Chondrocyte (in vitro differentiated cells): Measurements from ENCODE around the gene CHCHD1. TPM values are rescaled to one million over a fixed set of nuclear protein-coding genes. Genes with fewer than 3 reads are reported as not detected.

Experiments
- DNase-seq: peaks from one replicate; pipeline ENCODE4 v3.0.0; 2021; ENCODE audit warnings: mixed read lengths, low spot score
- H3K27ac Mint-ChIP-seq: one replicate; pipeline ENCODE4 v1.8.0; 2021; ENCODE audit warnings: mild to moderate bottlenecking, moderate library complexity, mixed read lengths; ENCODE audit not compliant: unreplicated experiment
- H3K27me3 Mint-ChIP-seq: 2 replicates; pipeline ENCODE4 v1.8.0; 2021; ENCODE audit warnings: low read depth, mixed read lengths
- H3K36me3 Mint-ChIP-seq: 2 replicates; pipeline ENCODE4 v1.8.0; 2021; ENCODE audit warnings: low read depth, mixed read lengths
- H3K4me1 Mint-ChIP-seq: 2 replicates; pipeline ENCODE4 v1.8.0; 2021; ENCODE audit warnings: low read depth, mild to moderate bottlenecking, mixed read lengths
- H3K4me3 Mint-ChIP-seq: one replicate; pipeline ENCODE4 v1.8.0; 2021; ENCODE audit warnings: mild to moderate bottlenecking, moderate library complexity, mixed read lengths; ENCODE audit not compliant: unreplicated experiment
- H3K9me3 Mint-ChIP-seq: 2 replicates; pipeline ENCODE4 v1.8.0; 2021; ENCODE audit warnings: low read depth, mixed read lengths
- total RNA-seq: library from RNA; stranded (reverse); gene quantifications from 3 replicates; pipeline ENCODE4 v1.2.1, GENCODE V29; 2021
- TF ChIP-seq, protein P1 (sequence below): fragments of 200-600 bp; sonication (generic); IDR thresholded peaks from 2 replicates; pipeline ENCODE4 v1.5.0; 2021; ENCODE audit warnings: antibody characterized with exemption, mild to moderate bottlenecking, moderate library complexity

CHCHD1 gene
- total RNA-seq, 1 donor from 2014 or later, result 17.4 TPM

DNA sequence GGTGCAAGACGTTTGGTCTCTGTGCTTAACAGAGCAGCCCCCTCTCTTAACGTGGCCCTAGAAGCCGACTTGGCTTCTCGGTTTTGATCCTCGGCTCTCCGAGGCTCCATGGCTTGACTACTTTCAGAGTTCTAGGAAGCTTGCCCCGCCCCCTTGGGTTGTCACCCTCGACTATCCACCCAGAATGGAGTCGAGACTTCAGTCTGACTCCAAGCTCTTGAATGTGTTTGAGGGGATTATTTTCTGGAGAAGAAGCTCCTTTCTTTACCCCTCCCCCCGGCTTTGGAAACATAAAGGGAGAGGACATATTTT lies 37.2 kb upstream of the CHCHD1 start:
- peaks cover 6% of the 10 kb centered on the region for H3K36me3 Mint-ChIP-seq
- no peaks in the 10 kb centered on the region for H3K9me3 Mint-ChIP-seq
- DNase-seq, result no peak
- H3K4me1 Mint-ChIP-seq, result peaks cover 38% of the 10 kb centered on the region
- TF ChIP-seq, protein P1, sequence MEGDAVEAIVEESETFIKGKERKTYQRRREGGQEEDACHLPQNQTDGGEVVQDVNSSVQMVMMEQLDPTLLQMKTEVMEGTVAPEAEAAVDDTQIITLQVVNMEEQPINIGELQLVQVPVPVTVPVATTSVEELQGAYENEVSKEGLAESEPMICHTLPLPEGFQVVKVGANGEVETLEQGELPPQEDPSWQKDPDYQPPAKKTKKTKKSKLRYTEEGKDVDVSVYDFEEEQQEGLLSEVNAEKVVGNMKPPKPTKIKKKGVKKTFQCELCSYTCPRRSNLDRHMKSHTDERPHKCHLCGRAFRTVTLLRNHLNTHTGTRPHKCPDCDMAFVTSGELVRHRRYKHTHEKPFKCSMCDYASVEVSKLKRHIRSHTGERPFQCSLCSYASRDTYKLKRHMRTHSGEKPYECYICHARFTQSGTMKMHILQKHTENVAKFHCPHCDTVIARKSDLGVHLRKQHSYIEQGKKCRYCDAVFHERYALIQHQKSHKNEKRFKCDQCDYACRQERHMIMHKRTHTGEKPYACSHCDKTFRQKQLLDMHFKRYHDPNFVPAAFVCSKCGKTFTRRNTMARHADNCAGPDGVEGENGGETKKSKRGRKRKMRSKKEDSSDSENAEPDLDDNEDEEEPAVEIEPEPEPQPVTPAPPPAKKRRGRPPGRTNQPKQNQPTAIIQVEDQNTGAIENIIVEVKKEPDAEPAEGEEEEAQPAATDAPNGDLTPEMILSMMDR, result no peak
- H3K27me3 Mint-ChIP-seq, result no peaks in the 10 kb centered on the region
- peak overlapping the region; percentile 100 for H3K27ac Mint-ChIP-seq
- H3K4me3 Mint-ChIP-seq, result peak overlapping the region; percentile 96

DNA sequence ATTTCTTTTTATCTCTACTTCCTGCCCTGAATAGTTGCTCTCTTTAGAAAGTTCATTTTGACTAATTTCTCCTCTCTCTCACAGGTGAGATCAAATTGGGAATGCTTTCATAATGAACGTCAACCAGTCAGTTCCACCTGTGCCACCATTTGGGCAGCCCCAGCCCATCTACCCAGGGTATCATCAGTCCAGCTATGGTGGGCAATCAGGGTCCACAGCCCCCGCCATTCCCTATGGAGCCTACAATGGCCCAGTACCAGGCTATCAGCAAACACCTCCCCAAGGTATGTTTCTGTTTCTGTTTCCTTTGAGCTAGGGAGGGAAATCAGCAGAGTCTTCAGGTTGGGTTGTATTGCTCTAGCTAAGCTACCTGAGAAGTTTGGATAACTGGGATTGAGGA lies 35.1 kb upstream of the CHCHD1 start:
- peaks cover 45% of the 10 kb centered on the region for H3K4me1 Mint-ChIP-seq
- H3K4me3 Mint-ChIP-seq, result no peak overlapping the region
- H3K27ac Mint-ChIP-seq, result no peak overlapping the region
- TF ChIP-seq, protein P1, result no peak
- H3K9me3 Mint-ChIP-seq, result no peaks in the 10 kb centered on the region
- H3K27me3 Mint-ChIP-seq, result no peaks in the 10 kb centered on the region
- DNase-seq, result no peak
- peaks cover 13% of the 10 kb centered on the region for H3K36me3 Mint-ChIP-seq

GRCh38 chr10:73750819-73751218 lies 31.0 kb upstream of the CHCHD1 start:
- TF ChIP-seq, protein P1, result no peak
- Mint-ChIP-seq H3K9me3 (no peaks in the 10 kb centered on the region), H3K4me1 (peaks cover 23% of the 10 kb centered on the region), H3K27ac (no peak overlapping the region), H3K36me3 (peaks cover 28% of the 10 kb centered on the region), H3K4me3 (no peak overlapping the region), H3K27me3 (no peaks in the 10 kb centered on the region)
- no peak for DNase-seq

- TF ChIP-seq, protein P1, result no peak
- Mint-ChIP-seq H3K36me3 (peaks cover 38% of the 10 kb centered on the region), H3K9me3 (no peaks in the 10 kb centered on the region)
These were observed 25.7 kb upstream of the CHCHD1 start for GRCh38 chr10:73756183-73756582.

DNA sequence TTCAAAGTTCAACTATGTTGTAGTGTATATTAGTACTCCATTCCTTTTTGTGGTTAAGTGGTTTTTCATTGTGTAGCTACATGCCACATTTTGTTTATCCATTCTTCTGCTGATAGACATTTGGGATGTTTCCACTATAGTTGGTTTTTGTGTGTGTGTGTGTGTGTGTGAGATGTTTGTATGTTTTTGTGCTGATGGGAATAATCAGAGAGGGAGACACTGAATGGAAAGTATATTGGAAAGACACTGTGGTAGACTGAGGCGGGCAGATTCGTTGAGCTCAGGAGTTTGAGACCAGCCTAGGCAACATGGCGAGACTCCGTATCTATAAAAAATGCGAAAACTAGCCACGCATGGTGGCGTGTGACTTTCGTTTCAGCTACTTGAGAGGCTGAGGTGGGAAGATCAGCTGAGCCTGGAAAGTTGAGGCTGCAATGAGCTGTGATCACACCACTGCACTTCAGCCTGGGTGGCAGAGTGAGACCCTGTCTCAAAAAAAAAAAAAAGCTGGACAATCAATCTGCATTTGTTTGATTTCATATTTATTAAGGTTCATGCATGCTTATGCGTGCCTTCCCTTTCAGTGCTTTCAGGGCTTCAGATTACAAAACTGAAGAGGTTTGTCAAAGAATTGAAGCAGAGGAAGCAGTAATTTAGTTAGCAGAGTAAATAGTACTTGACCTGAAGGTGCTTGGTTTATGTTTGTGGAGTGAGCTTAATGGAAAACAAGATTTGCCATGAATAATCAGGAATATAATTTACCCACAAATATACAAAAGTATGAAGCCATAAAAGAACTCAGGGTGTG lies 22.9 kb upstream of the CHCHD1 start:
- TF ChIP-seq, protein P1, result no peak
- H3K36me3 Mint-ChIP-seq, result peaks cover 43% of the 10 kb centered on the region
- no peak overlapping the region for H3K4me3 Mint-ChIP-seq
- DNase-seq, result no peak
- H3K4me1 Mint-ChIP-seq, result peaks cover 2% of the 10 kb centered on the region
- no peak overlapping the region for H3K27ac Mint-ChIP-seq
- no peaks in the 10 kb centered on the region for H3K27me3 Mint-ChIP-seq
- no peaks in the 10 kb centered on the region for H3K9me3 Mint-ChIP-seq

More at GRCh38 chr10:73756183-73756582, 25.7 kb upstream of the CHCHD1 start:
- no peak for DNase-seq
- H3K4me3 Mint-ChIP-seq, result no peak overlapping the region
- H3K27ac Mint-ChIP-seq, result no peak overlapping the region
- no peaks in the 10 kb centered on the region for H3K27me3 Mint-ChIP-seq
- H3K4me1 Mint-ChIP-seq, result no peaks in the 10 kb centered on the region
